A673 (cell line): ENCODE data around the gene TFDP3. TPM values are rescaled to one million over a fixed set of nuclear protein-coding genes. Genes with fewer than 3 reads are reported as not detected.

Experiments
- BruUV-seq: library from RNA; stranded (reverse); fragments of 400-500 nt; replicated peaks from 2 replicates; lab custom pipeline; 2021; lab: Mats Ljungman, UMichigan
- CTCF ChIA-PET: fragments of 300-600 bp; sonication (Branson Sonifier 250); formaldehyde crosslinking; loops from one replicate; lab custom pipeline; 2022; ENCODE audit warnings: antibody characterized with exemption; lab: Charles Lee
- POLR2A ChIA-PET: fragments of 300-600 bp; sonication (Branson Sonifier 250); formaldehyde crosslinking; loops from one replicate; lab custom pipeline; 2022; ENCODE audit warnings: antibody characterized with exemption; ENCODE audit not compliant: low non-redundant PET; lab: Charles Lee
- DNase-seq: peaks from one replicate; pipeline ENCODE4 v3.0.0-alpha.2; 2015; ENCODE audit warnings: low spot score
- H3K27ac ChIP-seq: fragments of 200-600 bp; sonication (generic); 2 replicates; pipeline ENCODE4 v1.5.1; 2016; ENCODE audit warnings: mixed run types, low read depth, mild to moderate bottlenecking, mixed read lengths, antibody characterized with exemption, low read length; ENCODE audit not compliant: poor library complexity, severe bottlenecking
- H3K27me3 ChIP-seq: fragments of 200-600 bp; sonication (generic); replicated peaks from 2 replicates; pipeline ENCODE4 v1.6.1; 2017; ENCODE audit warnings: mixed run types, low read depth, mild to moderate bottlenecking, mixed read lengths, antibody characterized with exemption, low read length; ENCODE audit not compliant: insufficient read depth, poor library complexity
- H3K36me3 ChIP-seq: fragments of 200-600 bp; sonication (generic); 2 replicates; pipeline ENCODE4 v1.6.1; 2016; ENCODE audit warnings: mixed run types, mild to moderate bottlenecking, mixed read lengths, antibody characterized with exemption, low read length; ENCODE audit not compliant: insufficient read depth, poor library complexity, severe bottlenecking
- H3K4me1 ChIP-seq: fragments of 200-600 bp; sonication (generic); 2 replicates; pipeline ENCODE4 v1.6.1; 2017; ENCODE audit warnings: mixed run types, mild to moderate bottlenecking, mixed read lengths, antibody characterized with exemption, low read length; ENCODE audit not compliant: insufficient read depth, poor library complexity, severe bottlenecking
- H3K4me3 ChIP-seq: fragments of 200-600 bp; sonication (generic); 2 replicates; pipeline ENCODE4 v1.5.1; 2016; ENCODE audit warnings: low read depth, mixed run types, mild to moderate bottlenecking, mixed read lengths, low read length; ENCODE audit not compliant: poor library complexity, severe bottlenecking
- H3K9me3 ChIP-seq: fragments of 200-600 bp; sonication (generic); 2 replicates; pipeline ENCODE4 v1.6.1; 2016; ENCODE audit warnings: mixed run types, low read depth, mild to moderate bottlenecking, mixed read lengths, antibody characterized with exemption, low read length; ENCODE audit not compliant: poor library complexity, severe bottlenecking
- EZH2 ChIP-seq: fragments of 200-600 bp; sonication (generic); IDR thresholded peaks from 2 replicates; pipeline ENCODE4 v1.6.1; 2017; ENCODE audit warnings: borderline replicate concordance, low read depth, mild to moderate bottlenecking, mixed read lengths, antibody characterized with exemption, low read length; ENCODE audit not compliant: poor library complexity, severe bottlenecking
- intact Hi-C: fragments of 100-400 bp; cut with micrococcal nuclease; formaldehyde crosslinking; loops from one replicate; pipeline ENCODE4 v1.10.0; 2022; ENCODE audit not compliant: unreplicated experiment
- total RNA-seq: library from RNA; stranded (reverse); gene quantifications from 2 replicates; pipeline ENCODE4 v1.2.3, GENCODE V29; 2021
- TF ChIP-seq, protein P1 (sequence below): fragments of 300-800, 200-600 bp; sonication (generic); conservative IDR thresholded peaks from 2 replicates; pipeline ENCODE4 v1.5.1; 2017; ENCODE audit warnings: low read depth, mild to moderate bottlenecking, antibody characterized with exemption, low read length, moderate library complexity, mixed read lengths

TFDP3 gene
- total RNA-seq, 1 experiment from 2014 or later = 0.56 TPM

DNA sequence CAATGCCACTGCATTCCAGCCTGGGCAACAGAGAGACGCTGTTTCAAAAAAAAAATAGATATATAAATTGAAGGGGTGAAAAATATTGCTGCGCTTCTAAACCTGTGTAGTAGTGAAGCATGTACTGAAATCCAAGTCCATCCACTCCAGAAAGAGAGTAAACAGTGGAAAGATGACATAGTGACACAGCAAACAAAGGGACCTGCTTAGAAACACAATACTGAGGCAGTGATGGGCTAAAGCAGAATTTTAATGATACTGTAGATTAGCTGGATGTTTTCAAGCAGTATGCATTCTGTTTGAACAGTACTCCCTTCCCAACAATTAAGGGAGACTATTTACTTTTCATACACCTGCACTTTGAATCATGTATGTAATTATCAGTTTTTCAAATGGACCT is 42.5 kb downstream of the TFDP3 start:
- Histone ChIP-seq H3K27me3 (no peaks in the 10 kb centered on the region), H3K4me1 (peaks cover 34% of the 10 kb centered on the region), H3K36me3 (no peaks in the 10 kb centered on the region), H3K4me3 (no peak overlapping the region), H3K27ac (no peak overlapping the region), H3K9me3 (no peaks in the 10 kb centered on the region)
- CTCF ChIA-PET = no interaction called here
- DNase-seq = no peak
- TF ChIP-seq EZH2 = no peak
- TF ChIP-seq, protein P1, sequence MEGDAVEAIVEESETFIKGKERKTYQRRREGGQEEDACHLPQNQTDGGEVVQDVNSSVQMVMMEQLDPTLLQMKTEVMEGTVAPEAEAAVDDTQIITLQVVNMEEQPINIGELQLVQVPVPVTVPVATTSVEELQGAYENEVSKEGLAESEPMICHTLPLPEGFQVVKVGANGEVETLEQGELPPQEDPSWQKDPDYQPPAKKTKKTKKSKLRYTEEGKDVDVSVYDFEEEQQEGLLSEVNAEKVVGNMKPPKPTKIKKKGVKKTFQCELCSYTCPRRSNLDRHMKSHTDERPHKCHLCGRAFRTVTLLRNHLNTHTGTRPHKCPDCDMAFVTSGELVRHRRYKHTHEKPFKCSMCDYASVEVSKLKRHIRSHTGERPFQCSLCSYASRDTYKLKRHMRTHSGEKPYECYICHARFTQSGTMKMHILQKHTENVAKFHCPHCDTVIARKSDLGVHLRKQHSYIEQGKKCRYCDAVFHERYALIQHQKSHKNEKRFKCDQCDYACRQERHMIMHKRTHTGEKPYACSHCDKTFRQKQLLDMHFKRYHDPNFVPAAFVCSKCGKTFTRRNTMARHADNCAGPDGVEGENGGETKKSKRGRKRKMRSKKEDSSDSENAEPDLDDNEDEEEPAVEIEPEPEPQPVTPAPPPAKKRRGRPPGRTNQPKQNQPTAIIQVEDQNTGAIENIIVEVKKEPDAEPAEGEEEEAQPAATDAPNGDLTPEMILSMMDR = no peak
- intact Hi-C loops = no loop called here
- POLR2A ChIA-PET = no interaction called here
- BruUV-seq = no TSS peak

DNA sequence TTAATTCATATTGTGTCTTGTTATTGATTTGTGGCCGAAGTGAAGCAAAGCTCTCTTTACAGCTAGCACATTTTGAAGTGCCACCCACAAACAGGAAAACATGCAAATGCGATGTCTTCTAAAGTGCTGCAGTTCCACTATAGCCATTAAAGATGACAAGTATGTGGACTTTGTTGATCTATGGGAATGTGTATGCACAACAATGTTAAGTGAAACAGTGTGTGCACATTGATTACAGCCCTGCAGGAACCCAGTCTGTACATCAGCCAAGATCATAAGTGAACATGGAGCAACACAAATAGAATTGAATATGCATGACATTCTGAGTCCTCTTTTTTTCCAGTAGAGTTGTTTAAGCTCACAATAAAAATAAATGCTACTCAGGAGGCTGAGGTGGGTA is 43.0 kb downstream of the TFDP3 start:
- H3K4me3 ChIP-seq = no peak overlapping the region
- no peaks in the 10 kb centered on the region for H3K36me3 ChIP-seq
- POLR2A ChIA-PET = no interaction called here
- peaks cover 34% of the 10 kb centered on the region for H3K4me1 ChIP-seq
- CTCF ChIA-PET = no interaction called here
- H3K27ac ChIP-seq = no peak overlapping the region
- BruUV-seq = no TSS peak
- TF ChIP-seq, protein P1 = no peak
- TF ChIP-seq EZH2 = no peak
- H3K27me3 ChIP-seq = no peaks in the 10 kb centered on the region
- DNase-seq = peak; percentile 22
- intact Hi-C loops = no loop called here
- H3K9me3 ChIP-seq = no peaks in the 10 kb centered on the region

DNA sequence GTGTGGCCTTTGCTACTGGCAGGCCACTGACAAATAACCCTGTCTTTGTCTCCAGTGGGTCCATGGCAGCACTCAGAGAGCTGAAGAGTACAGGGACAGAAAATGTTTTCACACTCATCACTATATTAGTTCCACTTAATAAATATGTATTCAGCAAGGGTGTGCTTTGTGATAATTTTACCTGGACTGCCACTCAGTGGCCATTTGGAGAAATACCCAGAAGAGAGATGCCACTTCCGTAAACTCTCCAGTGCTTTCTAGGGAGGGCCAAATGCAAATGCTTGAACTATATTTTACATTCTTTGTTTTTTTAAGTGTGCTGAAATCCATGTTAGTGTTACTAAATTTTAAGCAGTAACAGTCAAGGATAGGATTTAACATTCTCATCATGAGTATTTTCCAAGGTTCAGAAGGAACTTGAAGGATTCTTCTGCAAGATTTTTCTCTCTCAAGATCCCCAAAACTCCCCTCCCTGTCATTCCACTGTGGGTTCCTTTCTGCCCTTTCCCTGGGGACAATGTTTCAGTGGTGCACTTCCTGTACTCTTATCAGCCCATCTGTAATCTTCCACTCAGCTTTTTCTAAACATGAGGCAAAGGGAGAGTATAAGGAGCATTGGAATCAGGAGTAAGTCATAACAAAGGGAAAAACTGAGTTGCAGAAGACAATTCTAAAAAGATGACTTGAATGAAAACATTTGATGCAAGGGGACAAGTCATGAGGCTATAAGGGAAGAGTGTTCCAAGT is 46.0 kb downstream of the TFDP3 start:
- TF ChIP-seq, protein P1 = peak; percentile 61
- no peak for TF ChIP-seq EZH2

More for the DNA sequence above, 46.0 kb downstream of the TFDP3 start:
- Histone ChIP-seq H3K27me3 (no peaks in the 10 kb centered on the region), H3K4me1 (peaks cover 34% of the 10 kb centered on the region), H3K4me3 (no peak overlapping the region), H3K9me3 (no peaks in the 10 kb centered on the region), H3K36me3 (no peaks in the 10 kb centered on the region), H3K27ac (peak overlapping the region; percentile 13)
- BruUV-seq = no TSS peak
- CTCF ChIA-PET = no interaction called here
- intact Hi-C loops = loop anchor here (1.0 to 5.0 kb wide), 6 partner anchors 43 to 430 kb away; no protein-coding TSS in a partner anchor
- POLR2A ChIA-PET = no interaction called here
- peak; percentile 87 for DNase-seq

Other genes starting within 250 kb of the TFDP3 start
- gene USP26, start 121.2 kb downstream of the TFDP3 start, total RNA-seq = not detected in 2 replicates
- gene GPC4, start 197.1 kb upstream of the TFDP3 start, total RNA-seq = 17.8 and 19.4 TPM in 2 replicates